Endodermal cell (in vitro differentiated cells): Measurements from ENCODE around the gene CLIC3. TPM values are rescaled to one million over a fixed set of nuclear protein-coding genes. Genes with fewer than 3 reads are reported as not detected.

Experiments
- DNase-seq: peaks from one replicate; pipeline ENCODE4 v3.0.0-alpha.2; 2017
- H3K27ac ChIP-seq: 2 replicates; pipeline ENCODE4 v1.5.1; 2013; ENCODE audit warnings: mild to moderate bottlenecking, low read depth, low read length, moderate library complexity
- H3K27me3 ChIP-seq: 2 replicates; pipeline ENCODE4 v1.6.1; 2013; ENCODE audit warnings: mild to moderate bottlenecking, low read length, moderate library complexity; ENCODE audit not compliant: insufficient read depth, control insufficient read depth, poor library complexity, severe bottlenecking
- H3K36me3 ChIP-seq: 2 replicates; pipeline ENCODE4 v1.7.0; 2013; ENCODE audit warnings: mild to moderate bottlenecking, low read length, moderate library complexity; ENCODE audit not compliant: control insufficient read depth, insufficient read depth
- H3K4me1 ChIP-seq: one replicate; pipeline ENCODE4 v1.7.0; 2013; ENCODE audit warnings: low read length; ENCODE audit not compliant: control insufficient read depth, insufficient read depth
- H3K4me3 ChIP-seq: 2 replicates; pipeline ENCODE4 v1.5.1; 2013; ENCODE audit warnings: mild to moderate bottlenecking, low read length, moderate library complexity
- H3K9ac ChIP-seq: 2 replicates; pipeline ENCODE4 v1.6.1; 2013; ENCODE audit warnings: mild to moderate bottlenecking, low read length, moderate library complexity; ENCODE audit not compliant: poor library complexity, severe bottlenecking; ENCODE audit errors: extremely low read depth
- H3K9me3 ChIP-seq: 2 replicates; pipeline ENCODE4 v1.6.1; 2013; ENCODE audit warnings: mild to moderate bottlenecking, low read length, moderate library complexity; ENCODE audit not compliant: control insufficient read depth
- H3K27ac Mint-ChIP-seq: 2 replicates; pipeline ENCODE4 v1.8.0; 2020; ENCODE audit warnings: mixed read lengths
- H3K27me3 Mint-ChIP-seq: 2 replicates; pipeline ENCODE4 v1.8.0; 2021; ENCODE audit warnings: mild to moderate bottlenecking, mixed read lengths; ENCODE audit not compliant: insufficient read depth
- H3K36me3 Mint-ChIP-seq: 2 replicates; pipeline ENCODE4 v1.8.0; 2020; ENCODE audit warnings: low read depth, mixed read lengths
- H3K4me1 Mint-ChIP-seq: 2 replicates; pipeline ENCODE4 v1.8.0; 2020; ENCODE audit warnings: mixed read lengths
- H3K4me3 Mint-ChIP-seq: 2 replicates; pipeline ENCODE4 v1.8.0; 2020; ENCODE audit warnings: mild to moderate bottlenecking, moderate library complexity, mixed read lengths
- H3K9me3 Mint-ChIP-seq: 2 replicates; pipeline ENCODE4 v1.8.0; 2020; ENCODE audit warnings: mild to moderate bottlenecking, mixed read lengths
- WGBS, 2 experiments: methylation state at CpG; one replicate each; pipeline versions ENCODE4 v1.1.5 to v1.1.7; 2013; ENCODE audit warnings: missing lambda C conversion rate in 2 of 2, mixed read lengths in 1 of 2; ENCODE audit not compliant: insufficient coverage in 1 of 2, insufficient read length in 1 of 2; 5-methylcytosine and 5-hydroxymethylcytosine counted together
- total RNA-seq, 2 donors: library from RNA; stranded (reverse); fragmentation: NEBNext Ultra II Directional in 1 of 2; extraction: Animal tissue kit (Norgen Biotek cat#: 25700) in 1 of 2; gene quantifications; 2 replicates in 1 of 2; 3 replicates in 1 of 2; pipeline ENCODE4 v1.2.1, GENCODE V29; 2021
- TF ChIP-seq, protein P1 (sequence below): fragments of 200-600 bp; sonication (generic); conservative IDR thresholded peaks from 2 replicates; pipeline ENCODE4 v1.5.0; 2021; ENCODE audit warnings: antibody characterized with exemption, mild to moderate bottlenecking

The CLIC3 gene
- total RNA-seq, 2 donors from 2014 or later, result 0.46 TPM; not detected in 1

- 90 to 91% methylated on average over 17 to 30 of the region's 30 CpGs for WGBS, 2 experiments
- H3K4me1 Mint-ChIP-seq, result peaks cover 7% of the 10 kb centered on the region
- no peaks in the 10 kb centered on the region for H3K27me3 ChIP-seq
- no peak overlapping the region for H3K4me3 Mint-ChIP-seq
- H3K36me3 Mint-ChIP-seq, result peaks cover 14% of the 10 kb centered on the region
- H3K36me3 ChIP-seq, result peaks cover 22% of the 10 kb centered on the region
- H3K9me3 ChIP-seq, result no peaks in the 10 kb centered on the region
- no peak for DNase-seq
- no peak overlapping the region for H3K4me3 ChIP-seq
- no peak overlapping the region for H3K27ac ChIP-seq
- peaks cover 3% of the 10 kb centered on the region for H3K4me1 ChIP-seq
- no peaks in the 10 kb centered on the region for H3K9me3 Mint-ChIP-seq
- H3K27me3 Mint-ChIP-seq, result no peaks in the 10 kb centered on the region
- no peak overlapping the region for H3K27ac Mint-ChIP-seq
- no peak overlapping the region for H3K9ac ChIP-seq
- TF ChIP-seq, protein P1, sequence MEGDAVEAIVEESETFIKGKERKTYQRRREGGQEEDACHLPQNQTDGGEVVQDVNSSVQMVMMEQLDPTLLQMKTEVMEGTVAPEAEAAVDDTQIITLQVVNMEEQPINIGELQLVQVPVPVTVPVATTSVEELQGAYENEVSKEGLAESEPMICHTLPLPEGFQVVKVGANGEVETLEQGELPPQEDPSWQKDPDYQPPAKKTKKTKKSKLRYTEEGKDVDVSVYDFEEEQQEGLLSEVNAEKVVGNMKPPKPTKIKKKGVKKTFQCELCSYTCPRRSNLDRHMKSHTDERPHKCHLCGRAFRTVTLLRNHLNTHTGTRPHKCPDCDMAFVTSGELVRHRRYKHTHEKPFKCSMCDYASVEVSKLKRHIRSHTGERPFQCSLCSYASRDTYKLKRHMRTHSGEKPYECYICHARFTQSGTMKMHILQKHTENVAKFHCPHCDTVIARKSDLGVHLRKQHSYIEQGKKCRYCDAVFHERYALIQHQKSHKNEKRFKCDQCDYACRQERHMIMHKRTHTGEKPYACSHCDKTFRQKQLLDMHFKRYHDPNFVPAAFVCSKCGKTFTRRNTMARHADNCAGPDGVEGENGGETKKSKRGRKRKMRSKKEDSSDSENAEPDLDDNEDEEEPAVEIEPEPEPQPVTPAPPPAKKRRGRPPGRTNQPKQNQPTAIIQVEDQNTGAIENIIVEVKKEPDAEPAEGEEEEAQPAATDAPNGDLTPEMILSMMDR, result no peak
Observed at GRCh38 chr9:136945333-136946227, 50.8 kb downstream of the CLIC3 start.

Other genes starting within 250 kb of the CLIC3 start
- gene LCN6, start 248.0 kb downstream of the CLIC3 start, total RNA-seq, result not detected
- not detected for gene LCN8, start 238.3 kb downstream of the CLIC3 start, total RNA-seq
- gene LCN15, start 232.1 kb downstream of the CLIC3 start, total RNA-seq, result 1 to 10 TPM in 1 of 2 donors, under 1 TPM in 1; 0.51 to 1.2 TPM
- gene TMEM141, start 205.2 kb downstream of the CLIC3 start, total RNA-seq, result 100 to 1,000 TPM; 215 to 339 TPM
- 10 to 100 TPM; 10.9 to 13.4 TPM for gene CCDC183, start 200.2 kb downstream of the CLIC3 start, total RNA-seq
- gene RABL6, start 188.6 kb downstream of the CLIC3 start, total RNA-seq, result 100 to 1,000 TPM; 159 to 206 TPM
- gene AJM1, start 154.1 kb downstream of the CLIC3 start, total RNA-seq, result 1 to 10 TPM; 1.4 to 3.5 TPM
- 100 to 1,000 TPM; 107 to 122 TPM for gene PHPT1, start 147.2 kb downstream of the CLIC3 start, total RNA-seq
- 10 to 100 TPM in 1 of 2 donors, 1 to 10 TPM in 1; 6.8 to 15.4 TPM for gene MAMDC4, start 144.2 kb downstream of the CLIC3 start, total RNA-seq
- gene EDF1, start 130.3 kb downstream of the CLIC3 start, total RNA-seq, result 100 to 1,000 TPM; 326 to 339 TPM
- 10 to 100 TPM; 45.9 to 55.1 TPM for gene TRAF2, start 110.1 kb downstream of the CLIC3 start, total RNA-seq
- 10 to 100 TPM; 64.2 to 76.5 TPM for gene FBXW5, start 51.8 kb downstream of the CLIC3 start, total RNA-seq
- gene C8G, start 51.3 kb downstream of the CLIC3 start, total RNA-seq, result 1 to 10 TPM; 1.2 to 1.6 TPM
- 1 to 10 TPM; 2.1 to 4.4 TPM for gene LCN12, start 44.3 kb downstream of the CLIC3 start, total RNA-seq
- 10 to 100 TPM; 13.8 to 22.1 TPM for gene PTGDS, start 19.1 kb downstream of the CLIC3 start, total RNA-seq
- 1 to 10 TPM; 1.4 to 2.2 TPM for gene LCNL1, start 13.6 kb downstream of the CLIC3 start, total RNA-seq
- gene PAXX, start 4.1 kb downstream of the CLIC3 start, total RNA-seq, result 10 to 100 TPM; 58.3 to 66.7 TPM
- 10 to 100 TPM; 21.5 to 30.0 TPM for gene ABCA2, start 31.7 kb upstream of the CLIC3 start, total RNA-seq
- not detected for gene FUT7, start 35.5 kb upstream of the CLIC3 start, total RNA-seq
- 10 to 100 TPM; 60.8 to 73.3 TPM for gene NPDC1, start 49.6 kb upstream of the CLIC3 start, total RNA-seq
- gene ENTPD2, start 57.5 kb upstream of the CLIC3 start, total RNA-seq, result 1 to 10 TPM; 1.2 to 2.4 TPM
- 10 to 100 TPM; 20.8 to 24.9 TPM for gene SAPCD2, start 74.0 kb upstream of the CLIC3 start, total RNA-seq
- 1 to 10 TPM; 2.6 to 4.5 TPM for gene UAP1L1, start 80.9 kb upstream of the CLIC3 start, total RNA-seq
- gene MAN1B1, start 90.4 kb upstream of the CLIC3 start, total RNA-seq, result 10 to 100 TPM; 62.1 to 63.5 TPM
- gene DPP7, start 118.2 kb upstream of the CLIC3 start, total RNA-seq, result 10 to 100 TPM; 20.1 to 30.6 TPM
- gene GRIN1, start 142.6 kb upstream of the CLIC3 start, total RNA-seq, result under 1 TPM; 0.35 to 0.73 TPM
- under 1 TPM in 1 of 2 donors, not detected in 1; 0.53 TPM for gene LRRC26, start 173.5 kb upstream of the CLIC3 start, total RNA-seq
- under 1 TPM in 1 of 2 donors, not detected in 1; 0.62 TPM for gene TMEM210, start 175.5 kb upstream of the CLIC3 start, total RNA-seq
- gene ANAPC2, start 192.0 kb upstream of the CLIC3 start, total RNA-seq, result 10 to 100 TPM; 66.5 to 69.2 TPM
- gene SSNA1, start 192.1 kb upstream of the CLIC3 start, total RNA-seq, result 10 to 100 TPM; 66.5 to 67.7 TPM
- 10 to 100 TPM; 19.0 to 23.9 TPM for gene TPRN, start 204.2 kb upstream of the CLIC3 start, total RNA-seq
- gene TMEM203, start 209.1 kb upstream of the CLIC3 start, total RNA-seq, result 10 to 100 TPM; 34.0 to 39.5 TPM
- 10 to 100 TPM; 39.2 to 41.4 TPM for gene NDOR1, start 209.1 kb upstream of the CLIC3 start, total RNA-seq
- gene RNF208, start 225.7 kb upstream of the CLIC3 start, total RNA-seq, result 10 to 100 TPM; 10.5 to 15.6 TPM
- 1 to 10 TPM; 1.4 to 1.8 TPM for gene CYSRT1, start 228.6 kb upstream of the CLIC3 start, total RNA-seq
- gene RNF224, start 230.9 kb upstream of the CLIC3 start, total RNA-seq, result under 1 TPM; 0.24 to 0.38 TPM
- gene SLC34A3, start 234.3 kb upstream of the CLIC3 start, total RNA-seq, result under 1 TPM in 1 of 2 donors, not detected in 1; 0.15 TPM
- 100 to 1,000 TPM; 328 to 415 TPM for gene TUBB4B, start 244.7 kb upstream of the CLIC3 start, total RNA-seq